Endothelial cell of umbilical vein (primary cell): ENCODE measurements around the gene HPSE2.

Experiments
- CTCF ChIP-seq, 2 donors: IDR thresholded peaks; 1 replicate in 1 of 2; 2 replicates in 1 of 2; pipeline ENCODE4 v1.5.1; 2011; ENCODE audit warnings: low read length in 2 of 2, mild to moderate bottlenecking in 2 of 2, moderate library complexity in 2 of 2, control low read depth in 1 of 2, inconsistent platforms in 1 of 2, low read depth in 1 of 2; ENCODE audit not compliant: insufficient read depth in 1 of 2; ENCODE audit errors: extremely low read depth in 1 of 2
- JUN ChIP-seq: IDR thresholded peaks from 2 replicates; pipeline ENCODE4 v1.6.1; 2011; ENCODE audit warnings: borderline replicate concordance, low read depth; ENCODE audit not compliant: insufficient read length, insufficient read depth
- POLR2A ChIP-seq: IDR thresholded peaks from 2 replicates; pipeline ENCODE4 v1.6.1; 2012; ENCODE audit warnings: low read depth, mild to moderate bottlenecking, control low read depth, low read length

DNA sequence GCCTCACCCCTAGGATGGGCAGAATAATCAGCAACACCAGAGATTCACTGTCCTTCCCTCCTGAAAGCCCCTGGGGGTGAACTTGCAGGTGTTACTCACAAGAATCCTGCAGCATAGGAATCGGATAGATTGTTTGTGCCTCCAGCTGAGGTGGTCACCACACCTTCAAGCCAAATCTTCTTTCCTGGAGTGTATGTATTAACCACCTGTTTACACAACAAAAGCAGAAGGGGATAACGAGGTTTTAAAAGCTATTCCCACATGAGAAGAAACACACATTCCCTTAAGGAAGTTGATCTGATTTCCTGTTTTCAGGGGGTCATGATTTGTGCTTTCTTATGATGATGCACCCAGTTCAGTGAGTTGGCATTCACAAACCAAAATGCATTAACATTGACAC lies 615.1 kb downstream of the HPSE2 start:
- TF ChIP-seq POLR2A, result no peak
- no peak for TF ChIP-seq JUN
- TF ChIP-seq CTCF (IDR thresholded peaks at IDR 0.05; ENCODE audit: extremely low read depth in 1 of 2, insufficient read depth in 1 of 2, low read depth in 1 of 2, low read length in 2 of 2), result no peak
